Endothelial cell of umbilical vein (primary cell): ENCODE data around the gene PCED1B.

Experiments used
- POLR2A ChIP-seq: IDR thresholded peaks from 2 replicates; pipeline ENCODE4 v1.6.1; 2012; ENCODE audit warnings: low read depth, mild to moderate bottlenecking, control low read depth, low read length
- POLR2AphosphoS5 ChIP-seq: IDR thresholded peaks from 2 replicates; pipeline ENCODE4 v1.6.1; 2012; ENCODE audit warnings: low read depth, mild to moderate bottlenecking, control low read depth, low read length, moderate library complexity; ENCODE audit not compliant: insufficient read depth
- TF ChIP-seq, protein P1 (sequence below), 2 donors: IDR thresholded peaks; 1 replicate in 1 of 2; 2 replicates in 1 of 2; pipeline ENCODE4 v1.5.1; 2011; ENCODE audit warnings: low read length in 2 of 2, mild to moderate bottlenecking in 2 of 2, moderate library complexity in 2 of 2, control low read depth in 1 of 2, inconsistent platforms in 1 of 2, low read depth in 1 of 2; ENCODE audit not compliant: insufficient read depth in 1 of 2; ENCODE audit errors: extremely low read depth in 1 of 2

DNA sequence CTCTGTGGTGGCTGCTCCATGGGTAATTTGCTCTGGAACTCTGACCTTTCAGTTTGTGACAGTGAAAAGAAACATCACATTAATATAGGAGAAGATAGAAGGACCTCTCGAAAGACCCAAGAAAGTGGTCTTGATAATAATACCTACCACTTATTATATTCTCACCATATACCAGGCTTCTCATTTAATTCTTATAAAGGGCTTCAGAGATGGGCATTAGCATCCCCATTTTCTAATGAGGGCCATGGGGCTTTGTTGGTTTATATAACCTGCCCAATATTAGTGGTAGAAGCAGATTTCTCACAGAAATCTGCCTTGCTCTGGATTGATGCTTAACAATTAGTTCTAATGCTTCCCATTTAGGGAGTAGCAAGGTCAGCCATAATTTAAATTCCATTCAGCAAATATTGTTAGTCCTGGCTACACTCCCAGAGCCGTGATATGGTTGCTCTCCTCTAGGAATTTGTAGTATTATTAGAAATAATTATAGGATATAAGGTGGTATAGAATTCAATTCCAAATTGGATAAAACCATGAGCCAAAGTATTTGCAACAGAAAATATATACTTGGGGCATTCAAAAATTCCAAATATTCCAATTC, 7.8 kb downstream of the PCED1B start:
- TF ChIP-seq, protein P1, sequence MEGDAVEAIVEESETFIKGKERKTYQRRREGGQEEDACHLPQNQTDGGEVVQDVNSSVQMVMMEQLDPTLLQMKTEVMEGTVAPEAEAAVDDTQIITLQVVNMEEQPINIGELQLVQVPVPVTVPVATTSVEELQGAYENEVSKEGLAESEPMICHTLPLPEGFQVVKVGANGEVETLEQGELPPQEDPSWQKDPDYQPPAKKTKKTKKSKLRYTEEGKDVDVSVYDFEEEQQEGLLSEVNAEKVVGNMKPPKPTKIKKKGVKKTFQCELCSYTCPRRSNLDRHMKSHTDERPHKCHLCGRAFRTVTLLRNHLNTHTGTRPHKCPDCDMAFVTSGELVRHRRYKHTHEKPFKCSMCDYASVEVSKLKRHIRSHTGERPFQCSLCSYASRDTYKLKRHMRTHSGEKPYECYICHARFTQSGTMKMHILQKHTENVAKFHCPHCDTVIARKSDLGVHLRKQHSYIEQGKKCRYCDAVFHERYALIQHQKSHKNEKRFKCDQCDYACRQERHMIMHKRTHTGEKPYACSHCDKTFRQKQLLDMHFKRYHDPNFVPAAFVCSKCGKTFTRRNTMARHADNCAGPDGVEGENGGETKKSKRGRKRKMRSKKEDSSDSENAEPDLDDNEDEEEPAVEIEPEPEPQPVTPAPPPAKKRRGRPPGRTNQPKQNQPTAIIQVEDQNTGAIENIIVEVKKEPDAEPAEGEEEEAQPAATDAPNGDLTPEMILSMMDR (IDR thresholded peaks at IDR 0.05; ENCODE audit: extremely low read depth in 1 of 2, insufficient read depth in 1 of 2, low read depth in 1 of 2, low read length in 2 of 2): no peak
- no peak for TF ChIP-seq POLR2A
- TF ChIP-seq POLR2AphosphoS5: no peak
